Keratinocyte (primary cell): ENCODE results near the gene DNPH1. TPM values are rescaled to one million over a fixed set of nuclear protein-coding genes. Genes with fewer than 3 reads are reported as not detected.

Experiments used
- DNase-seq: peaks from one replicate; pipeline ENCODE4 v3.0.0-alpha.2; 2011; ENCODE audit warnings: low read depth, missing footprints, low spot score
- FAIRE-seq: peaks from 2 replicates; lab custom pipeline; 2011; peaks lifted over from hg19 to GRCh38; lab: Jason Lieb, UNC
- H2AFZ ChIP-seq: 2 replicates; pipeline ENCODE4 v1.6.0; 2012; ENCODE audit warnings: low read length, control low read depth, inconsistent platforms; ENCODE audit not compliant: control insufficient read depth
- H3K27ac ChIP-seq: 2 replicates; pipeline ENCODE4 v1.5.1; 2011; ENCODE audit warnings: low read length; ENCODE audit not compliant: control insufficient read depth, insufficient read depth
- H3K27me3 ChIP-seq: 3 replicates; pipeline ENCODE4 v1.6.0; 2011; ENCODE audit warnings: low read length; ENCODE audit not compliant: control insufficient read depth, insufficient read depth; ENCODE audit errors: extremely low read depth
- H3K36me3 ChIP-seq, 2 experiments: 2 replicates in 1 of 2; 3 replicates in 1 of 2; pipeline ENCODE4 v1.5.1; 2011; ENCODE audit warnings: low read length in 2 of 2, mild to moderate bottlenecking in 1 of 2; ENCODE audit not compliant: control insufficient read depth in 2 of 2, insufficient read depth in 2 of 2; ENCODE audit errors: extremely low read depth in 1 of 2
- H3K4me1 ChIP-seq: 3 replicates; pipeline ENCODE4 v1.5.1; 2011; ENCODE audit warnings: low read length; ENCODE audit not compliant: control insufficient read depth, insufficient read depth; ENCODE audit errors: extremely low read depth
- H3K4me2 ChIP-seq: 3 replicates; pipeline ENCODE4 v1.6.0; 2011; ENCODE audit warnings: low read depth, low read length; ENCODE audit not compliant: control insufficient read depth, insufficient read depth; ENCODE audit errors: extremely low read depth
- H3K4me3 ChIP-seq, 3 experiments: fragments of 200-600 bp in 1 of 3; sonication (generic) in 1 of 3; 2 replicates in 2 of 3; 3 replicates in 1 of 3; pipeline ENCODE4 v1.5.1; 2011 to 2016; ENCODE audit warnings: low read length in 3 of 3, mild to moderate bottlenecking in 3 of 3, control low read depth in 2 of 3, inconsistent platforms in 1 of 3, low read depth in 1 of 3, mixed read lengths in 1 of 3, mixed run types in 1 of 3, moderate library complexity in 1 of 3; ENCODE audit not compliant: control insufficient read depth in 2 of 3, insufficient read depth in 2 of 3; ENCODE audit errors: extremely low read depth in 1 of 3
- H3K79me2 ChIP-seq: 2 replicates; pipeline ENCODE4 v1.6.0; 2012; ENCODE audit warnings: low read length; ENCODE audit not compliant: control insufficient read depth, insufficient read depth
- H3K9ac ChIP-seq: 3 replicates; pipeline ENCODE4 v1.6.0; 2011; ENCODE audit warnings: low read length; ENCODE audit not compliant: control insufficient read depth, insufficient read depth; ENCODE audit errors: extremely low read depth
- H3K9me1 ChIP-seq: 3 replicates; pipeline ENCODE4 v1.6.0; 2011; ENCODE audit warnings: low read length; ENCODE audit not compliant: control insufficient read depth, insufficient read depth; ENCODE audit errors: extremely low read depth
- H3K9me3 ChIP-seq: 2 replicates; pipeline ENCODE4 v1.5.1; 2012; ENCODE audit warnings: low read depth, low read length; ENCODE audit not compliant: control insufficient read depth
- H4K20me1 ChIP-seq: 3 replicates; pipeline ENCODE4 v1.6.0; 2011; ENCODE audit warnings: low read length; ENCODE audit not compliant: control insufficient read depth, insufficient read depth; ENCODE audit errors: extremely low read depth
- EZH2 ChIP-seq: IDR thresholded peaks from one replicate; pipeline ENCODE4 v1.6.1; 2012; ENCODE audit warnings: inconsistent platforms, mild to moderate bottlenecking, low read length, moderate library complexity
- dilution Hi-C: fragments of 300-500 bp; cut with MboI; formaldehyde crosslinking; loops from one replicate; pipeline ENCODE4 v1.7.0; 2020; ENCODE audit warnings: low sequenced_read_pairs; ENCODE audit not compliant: extremely low pct_ligation_motif_present
- polyA plus RNA-seq, 5 experiments: library from polyadenylated mRNA; depleted of rRNA in 3 of 5; stranded (reverse) in 3 of 5; stranded (forward) in 1 of 5; unstranded in 1 of 5; fragments of >200 nt; gene quantifications; 1 replicate in 1 of 5; 2 replicates in 3 of 5; 3 replicates in 1 of 5; pipeline versions ENCODE4 v1.2.1 to v1.2.3, GENCODE V29; 2011 to 2012; ENCODE audit warnings: missing spikeins in 2 of 5, low read depth in 1 of 5, low replicate concordance in 1 of 5
- TF ChIP-seq, protein P1 (sequence below), 3 experiments: IDR thresholded peaks in 1 of 3; conservative IDR thresholded peaks in 1 of 3; optimal IDR thresholded peaks in 1 of 3; 2 replicates in 2 of 3; 3 replicates in 1 of 3; pipeline versions ENCODE3 to v1.5.1; 2011; ENCODE audit warnings: low read length in 3 of 3, mild to moderate bottlenecking in 3 of 3, moderate library complexity in 2 of 3, control low read depth in 1 of 3, inconsistent platforms in 1 of 3; ENCODE audit not compliant: insufficient read depth in 2 of 3; ENCODE audit errors: extremely low read depth in 1 of 3

Gene DNPH1
- polyA plus RNA-seq, 1 donor (not counting 4 experiments of a cell fraction or from before 2014, with no cell fraction given): 73.9 TPM

GRCh38 chr6:43231053-43231452 is 1.8 kb upstream of the DNPH1 start:
- Histone ChIP-seq H3K79me2 (peaks cover 6% of the 10 kb centered on the region), H3K4me1 (peaks cover 6% of the 10 kb centered on the region), H3K4me2 (no peak overlapping the region), H3K9ac (no peak overlapping the region), H2AFZ (no peak overlapping the region), H3K36me3 (peaks cover under 1 to 7% of the 10 kb centered on the region in 2 experiments), H3K9me3 (no peaks in the 10 kb centered on the region), H3K4me3 (no peak overlapping the region), H3K27ac (no peak overlapping the region), H3K9me1 (no peaks in the 10 kb centered on the region), H3K27me3 (no peaks in the 10 kb centered on the region), H4K20me1 (no peaks in the 10 kb centered on the region)
- dilution Hi-C loops: no loop called here
- no peak for TF ChIP-seq EZH2
- TF ChIP-seq, protein P1, sequence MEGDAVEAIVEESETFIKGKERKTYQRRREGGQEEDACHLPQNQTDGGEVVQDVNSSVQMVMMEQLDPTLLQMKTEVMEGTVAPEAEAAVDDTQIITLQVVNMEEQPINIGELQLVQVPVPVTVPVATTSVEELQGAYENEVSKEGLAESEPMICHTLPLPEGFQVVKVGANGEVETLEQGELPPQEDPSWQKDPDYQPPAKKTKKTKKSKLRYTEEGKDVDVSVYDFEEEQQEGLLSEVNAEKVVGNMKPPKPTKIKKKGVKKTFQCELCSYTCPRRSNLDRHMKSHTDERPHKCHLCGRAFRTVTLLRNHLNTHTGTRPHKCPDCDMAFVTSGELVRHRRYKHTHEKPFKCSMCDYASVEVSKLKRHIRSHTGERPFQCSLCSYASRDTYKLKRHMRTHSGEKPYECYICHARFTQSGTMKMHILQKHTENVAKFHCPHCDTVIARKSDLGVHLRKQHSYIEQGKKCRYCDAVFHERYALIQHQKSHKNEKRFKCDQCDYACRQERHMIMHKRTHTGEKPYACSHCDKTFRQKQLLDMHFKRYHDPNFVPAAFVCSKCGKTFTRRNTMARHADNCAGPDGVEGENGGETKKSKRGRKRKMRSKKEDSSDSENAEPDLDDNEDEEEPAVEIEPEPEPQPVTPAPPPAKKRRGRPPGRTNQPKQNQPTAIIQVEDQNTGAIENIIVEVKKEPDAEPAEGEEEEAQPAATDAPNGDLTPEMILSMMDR (optimal IDR thresholded peaks at IDR 0.05 in 1 of 3, IDR thresholded peaks at IDR 0.05 in 1 of 3, conservative IDR thresholded peaks at IDR 0.05 in 1 of 3; ENCODE audit: extremely low read depth in 1 of 3, insufficient read depth in 2 of 3, low read length in 3 of 3): no peak
- FAIRE-seq (no peak), DNase-seq (no peak)

- Histone ChIP-seq H3K4me1 (peaks cover 11% of the 10 kb centered on the region), H3K4me2 (peak overlapping the region; percentile 89), H3K4me3 (no peak overlapping the region), H3K27me3 (no peaks in the 10 kb centered on the region), H3K9me1 (no peaks in the 10 kb centered on the region), H3K27ac (no peak overlapping the region), H3K9me3 (no peaks in the 10 kb centered on the region), H3K36me3 (peaks cover 5 to 11% of the 10 kb centered on the region in 2 experiments), H3K79me2 (peaks cover 6% of the 10 kb centered on the region), H4K20me1 (no peaks in the 10 kb centered on the region), H2AFZ (peak overlapping the region; percentile 88), H3K9ac (no peak overlapping the region)
- dilution Hi-C loops: no loop called here
- no peak for FAIRE-seq
- no peak for TF ChIP-seq EZH2
- TF ChIP-seq, protein P1 (optimal IDR thresholded peaks at IDR 0.05 in 1 of 3, IDR thresholded peaks at IDR 0.05 in 1 of 3, conservative IDR thresholded peaks at IDR 0.05 in 1 of 3; ENCODE audit: extremely low read depth in 1 of 3, insufficient read depth in 2 of 3, low read length in 3 of 3): no peak
- no peak for DNase-seq
These were observed 731 bp upstream of the DNPH1 start for GRCh38 chr6:43229803-43230620.
